T-helper 2 cell treated with Interferon-gamma antibody and Interleukin-4, amounts not matched to agents 5 μg/mL and 100 μg/mL, for 36 hours (primary cell): ENCODE measurements around the gene TEX38.
"Not testable (repeated sequence)": the region's sequence is repeated elsewhere in the genome, so short reads cannot be mapped to it uniquely, and the experiment has no call there.

Source experiments
- DNase-seq: peaks from one replicate; pipeline ENCODE4 v3.0.0; 2021; ENCODE audit warnings: low spot score
- H3K27ac Mint-ChIP-seq: one replicate; pipeline ENCODE4 v1.8.0; 2021; ENCODE audit warnings: mild to moderate bottlenecking, mixed read lengths
- H3K27me3 Mint-ChIP-seq: one replicate; pipeline ENCODE4 v1.8.0; 2021; ENCODE audit warnings: low read depth, mixed read lengths
- H3K36me3 Mint-ChIP-seq: one replicate; pipeline ENCODE4 v1.8.0; 2021; ENCODE audit warnings: low read depth, mixed read lengths
- H3K4me1 Mint-ChIP-seq: one replicate; pipeline ENCODE4 v1.8.0; 2021; ENCODE audit warnings: low read depth, mixed read lengths
- H3K4me3 Mint-ChIP-seq: one replicate; pipeline ENCODE4 v1.8.0; 2022; ENCODE audit warnings: mild to moderate bottlenecking, moderate library complexity, mixed read lengths
- H3K9me3 Mint-ChIP-seq: one replicate; pipeline ENCODE4 v1.8.0; 2021; ENCODE audit warnings: mixed read lengths

The TEX38 gene

DNA sequence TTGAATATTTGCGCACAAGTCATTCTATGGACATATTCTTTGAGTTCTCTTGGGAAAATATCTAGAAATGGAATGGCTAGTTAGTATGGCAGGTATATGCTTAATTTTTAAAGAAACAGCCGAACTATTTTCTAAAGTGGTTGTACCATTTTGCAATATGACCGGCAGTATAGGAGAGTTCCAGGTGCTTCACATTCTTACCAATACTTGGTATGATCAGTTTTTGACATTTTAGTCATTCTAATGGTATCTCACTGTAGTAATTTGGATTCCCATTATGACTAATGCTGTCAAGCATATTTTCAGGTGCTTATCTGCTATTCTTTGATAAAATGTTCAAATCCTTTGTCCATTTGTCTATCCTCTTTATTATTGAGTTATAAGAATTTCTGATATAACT, 24.0 kb upstream of the TEX38 start:
- peaks cover 24% of the 10 kb centered on the region for H3K9me3 Mint-ChIP-seq
- peaks cover 5% of the 10 kb centered on the region for H3K4me1 Mint-ChIP-seq
- H3K27ac Mint-ChIP-seq: no peak overlapping the region
- no peak overlapping the region for H3K4me3 Mint-ChIP-seq
- H3K36me3 Mint-ChIP-seq: peaks cover 52% of the 10 kb centered on the region
- no peak for DNase-seq
- H3K27me3 Mint-ChIP-seq: no peaks in the 10 kb centered on the region

GRCh38 chr1:46649764-46650163, 21.9 kb upstream of the TEX38 start:
- no peak for DNase-seq
- Mint-ChIP-seq H3K4me1 (peaks cover 21% of the 10 kb centered on the region), H3K36me3 (peaks cover 64% of the 10 kb centered on the region)

DNA sequence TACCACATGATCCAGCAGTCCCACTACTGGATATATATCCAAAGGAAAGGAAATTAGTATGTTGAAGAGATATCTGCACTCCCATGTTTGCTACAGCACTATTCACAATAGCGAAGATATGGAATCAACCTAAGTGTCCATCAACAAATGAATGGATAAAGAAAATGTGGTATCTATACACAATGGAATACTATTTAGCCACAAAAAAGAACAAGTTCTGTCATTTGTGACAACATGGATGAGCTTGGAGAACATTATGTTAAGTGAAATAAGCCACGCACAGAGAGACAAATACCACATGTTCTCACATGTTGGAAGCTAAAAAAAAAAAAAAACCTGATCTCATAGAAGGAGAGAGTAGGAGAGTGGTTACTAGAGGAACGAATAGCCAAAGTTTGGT, 21.2 kb upstream of the TEX38 start:
- Mint-ChIP-seq H3K27me3 (no peaks in the 10 kb centered on the region), H3K27ac (no peak overlapping the region), H3K9me3 (peaks cover 29% of the 10 kb centered on the region), H3K4me1 (peaks cover 21% of the 10 kb centered on the region), H3K36me3 (peaks cover 70% of the 10 kb centered on the region), H3K4me3 (no peak overlapping the region)
- no peak for DNase-seq

More at GRCh38 chr1:46649764-46650163, 21.9 kb upstream of the TEX38 start:
- Mint-ChIP-seq H3K27me3 (no peaks in the 10 kb centered on the region), H3K9me3 (peaks cover 26% of the 10 kb centered on the region), H3K4me3 (no peak overlapping the region), H3K27ac (no peak overlapping the region)

DNA sequence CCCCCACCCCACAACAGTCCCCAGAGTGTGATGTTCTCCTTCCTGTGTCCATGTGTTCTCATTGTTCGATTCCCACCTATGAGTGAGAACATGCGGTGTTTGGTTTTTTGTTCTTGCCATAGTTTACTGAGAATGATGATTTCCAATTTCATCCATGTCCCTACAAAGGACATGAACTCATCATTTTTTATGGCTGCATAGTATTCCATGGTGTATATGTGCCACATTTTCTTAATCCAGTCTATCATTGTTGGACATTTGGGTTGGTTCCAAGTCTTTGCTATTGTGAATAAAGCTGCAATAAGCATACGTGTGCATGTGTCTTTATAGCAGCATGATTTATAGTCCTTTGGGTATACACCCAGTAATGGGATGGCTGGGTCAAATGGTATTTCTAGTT, 20.5 kb upstream of the TEX38 start:
- not testable (repeated sequence) for H3K4me3 Mint-ChIP-seq, H3K27ac Mint-ChIP-seq, H3K27me3 Mint-ChIP-seq, DNase-seq
- peaks cover 29% of the 10 kb centered on the region for H3K9me3 Mint-ChIP-seq
- peaks cover 21% of the 10 kb centered on the region for H3K4me1 Mint-ChIP-seq
- peaks cover 76% of the 10 kb centered on the region for H3K36me3 Mint-ChIP-seq

- H3K27me3 Mint-ChIP-seq: no peaks in the 10 kb centered on the region
- DNase-seq: no peak
These were observed 19.1 kb upstream of the TEX38 start for GRCh38 chr1:46652321-46653100.

GRCh38 chr1:46653405-46653958, 18.2 kb upstream of the TEX38 start:
- Mint-ChIP-seq H3K4me3 (no peak overlapping the region), H3K27me3 (no peaks in the 10 kb centered on the region), H3K36me3 (peaks cover 68% of the 10 kb centered on the region), H3K27ac (peak overlapping the region; percentile 57), H3K9me3 (peaks cover 23% of the 10 kb centered on the region), H3K4me1 (peaks cover 21% of the 10 kb centered on the region)
- no peak for DNase-seq

More at GRCh38 chr1:46652321-46653100, 19.1 kb upstream of the TEX38 start:
- Mint-ChIP-seq H3K36me3 (peaks cover 69% of the 10 kb centered on the region), H3K27ac (peak overlapping the region; percentile 75), H3K4me3 (peak overlapping the region; percentile 13), H3K9me3 (peaks cover 25% of the 10 kb centered on the region), H3K4me1 (peaks cover 21% of the 10 kb centered on the region)

DNA sequence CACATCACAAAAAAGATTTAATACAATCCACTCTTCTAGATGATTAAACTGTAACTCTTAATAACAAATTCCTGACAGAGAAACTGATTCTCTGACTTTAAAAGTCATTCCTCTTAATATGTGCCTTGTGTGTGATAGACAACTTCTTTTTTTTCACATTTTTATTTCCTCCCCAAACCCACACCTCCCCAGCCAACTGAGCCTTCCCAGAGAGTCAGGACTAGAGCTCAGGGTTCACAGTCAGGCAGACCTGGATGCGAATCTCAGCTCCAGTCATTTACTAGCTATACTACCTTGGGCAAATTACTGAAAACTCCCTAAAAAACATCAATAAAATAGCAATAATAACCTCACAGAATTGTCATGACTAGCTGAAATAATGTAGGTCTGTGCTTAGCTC, 17.6 kb upstream of the TEX38 start:
- H3K27me3 Mint-ChIP-seq: no peaks in the 10 kb centered on the region
- no peak for DNase-seq
- H3K4me1 Mint-ChIP-seq: peaks cover 21% of the 10 kb centered on the region
- H3K27ac Mint-ChIP-seq: no peak overlapping the region
- peaks cover 64% of the 10 kb centered on the region for H3K36me3 Mint-ChIP-seq
- H3K4me3 Mint-ChIP-seq: no peak overlapping the region
- H3K9me3 Mint-ChIP-seq: peaks cover 23% of the 10 kb centered on the region

GRCh38 chr1:46654698-46655097, 17.0 kb upstream of the TEX38 start:
- peaks cover 23% of the 10 kb centered on the region for H3K4me1 Mint-ChIP-seq
- DNase-seq, H3K27ac Mint-ChIP-seq, H3K27me3 Mint-ChIP-seq, H3K4me3 Mint-ChIP-seq: not testable (repeated sequence)
- H3K9me3 Mint-ChIP-seq: peaks cover 16% of the 10 kb centered on the region
- H3K36me3 Mint-ChIP-seq: peaks cover 59% of the 10 kb centered on the region

- DNase-seq: no peak
- peaks cover 5% of the 10 kb centered on the region for H3K9me3 Mint-ChIP-seq
- no peak overlapping the region for H3K27ac Mint-ChIP-seq
- peaks cover 50% of the 10 kb centered on the region for H3K36me3 Mint-ChIP-seq
- no peaks in the 10 kb centered on the region for H3K27me3 Mint-ChIP-seq
- peaks cover 33% of the 10 kb centered on the region for H3K4me1 Mint-ChIP-seq
- no peak overlapping the region for H3K4me3 Mint-ChIP-seq
These were observed 15.8 kb upstream of the TEX38 start for GRCh38 chr1:46655848-46656247.

GRCh38 chr1:46656643-46657042, 15.0 kb upstream of the TEX38 start:
- H3K9me3 Mint-ChIP-seq: peaks cover 5% of the 10 kb centered on the region
- H3K27me3 Mint-ChIP-seq: no peaks in the 10 kb centered on the region
- H3K36me3 Mint-ChIP-seq: peaks cover 46% of the 10 kb centered on the region
- no peak overlapping the region for H3K4me3 Mint-ChIP-seq
- no peak overlapping the region for H3K27ac Mint-ChIP-seq
- no peak for DNase-seq
- H3K4me1 Mint-ChIP-seq: peaks cover 34% of the 10 kb centered on the region

DNA sequence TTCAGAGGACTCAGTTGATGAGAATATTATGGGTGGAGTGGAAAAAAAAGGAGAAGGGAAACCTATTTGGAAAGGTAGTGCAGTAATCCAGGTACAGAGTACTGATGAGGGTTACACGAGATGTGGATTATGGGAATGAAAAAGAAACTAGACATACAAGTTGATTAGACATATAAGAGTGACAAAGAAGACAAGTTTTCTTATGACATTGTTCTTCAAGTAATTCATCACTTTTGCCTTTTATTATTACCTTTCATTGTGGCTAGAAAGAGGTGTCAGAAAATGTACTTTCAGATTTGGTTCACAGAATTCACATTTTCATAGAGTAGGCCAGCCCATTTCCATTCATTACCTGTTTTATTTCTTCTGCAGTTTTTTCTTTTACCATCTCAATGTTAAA, 13.9 kb upstream of the TEX38 start:
- Mint-ChIP-seq H3K4me3 (no peak overlapping the region), H3K27ac (no peak overlapping the region), H3K9me3 (peaks cover 5% of the 10 kb centered on the region), H3K27me3 (no peaks in the 10 kb centered on the region), H3K36me3 (peaks cover 38% of the 10 kb centered on the region), H3K4me1 (peaks cover 27% of the 10 kb centered on the region)
- no peak for DNase-seq

- H3K27ac Mint-ChIP-seq: no peak overlapping the region
- H3K9me3 Mint-ChIP-seq: peaks cover 5% of the 10 kb centered on the region
- no peaks in the 10 kb centered on the region for H3K27me3 Mint-ChIP-seq
- H3K4me3 Mint-ChIP-seq: no peak overlapping the region
- peaks cover 13% of the 10 kb centered on the region for H3K4me1 Mint-ChIP-seq
- DNase-seq: no peak
- H3K36me3 Mint-ChIP-seq: peaks cover 36% of the 10 kb centered on the region
These were observed 12.3 kb upstream of the TEX38 start for GRCh38 chr1:46659307-46659870.

DNA sequence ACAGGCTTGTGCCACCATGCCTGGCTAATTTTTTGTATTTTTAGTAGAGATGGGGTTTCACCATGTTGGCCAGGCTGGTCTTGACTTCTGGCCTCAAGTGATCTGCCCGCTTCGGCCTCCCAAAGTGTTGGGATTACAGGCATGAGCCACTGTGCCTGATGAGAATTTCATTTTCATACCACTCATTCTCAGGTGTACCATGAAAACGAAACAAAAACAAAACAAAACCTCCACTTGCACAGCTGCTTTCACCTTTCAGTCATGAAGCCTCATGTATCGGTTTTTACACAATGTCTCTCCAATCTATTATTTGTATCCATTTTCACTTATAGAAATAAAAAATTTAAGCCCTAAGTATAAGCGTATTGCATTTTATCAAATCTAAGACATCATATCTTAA, 11.5 kb upstream of the TEX38 start:
- peaks cover 37% of the 10 kb centered on the region for H3K36me3 Mint-ChIP-seq
- not testable (repeated sequence) for DNase-seq, H3K9me3 Mint-ChIP-seq, H3K4me3 Mint-ChIP-seq, H3K27me3 Mint-ChIP-seq
- H3K27ac Mint-ChIP-seq: peak overlapping the region; percentile 26
- H3K4me1 Mint-ChIP-seq: peaks cover 15% of the 10 kb centered on the region

DNA sequence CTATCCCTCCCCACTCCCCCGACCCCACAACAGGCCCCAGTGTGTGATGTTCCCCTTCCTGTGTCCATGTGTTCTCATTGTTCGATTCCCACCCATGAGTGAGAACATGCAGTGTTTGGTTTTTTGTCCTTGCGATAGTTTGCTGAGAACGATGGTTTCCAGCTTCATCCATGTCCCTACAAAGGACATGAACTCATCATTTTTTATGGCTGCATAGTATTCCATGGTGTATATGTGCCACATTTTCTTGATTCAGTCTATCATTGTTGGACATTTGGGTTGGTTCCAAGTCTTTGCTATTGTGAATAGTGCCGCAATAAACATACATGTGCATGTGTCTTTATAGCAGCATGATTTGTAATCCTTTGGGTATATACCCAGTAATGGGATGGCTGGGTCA, 8.7 kb upstream of the TEX38 start:
- not testable (repeated sequence) for H3K27ac Mint-ChIP-seq, H3K27me3 Mint-ChIP-seq, H3K9me3 Mint-ChIP-seq, H3K4me3 Mint-ChIP-seq, DNase-seq
- Mint-ChIP-seq H3K4me1 (peaks cover 29% of the 10 kb centered on the region), H3K36me3 (peaks cover 24% of the 10 kb centered on the region)
